Limb (tissue), 2 donors: ENCODE data around the gene SH3GL1.
"Not testable (repeated sequence)": the region's sequence is repeated elsewhere in the genome, so short reads cannot be mapped to it uniquely, and the experiment has no call there.

Source experiments
- DNase-seq, 2 donors: peaks; one replicate each; pipeline ENCODE4 v3.0.0-alpha.2; 2016; ENCODE audit errors: extremely low spot score in 2 of 2

SH3GL1 gene

GRCh38 chr19:4363571-4364304 is 36.6 kb downstream of the SH3GL1 start:
- DNase-seq: no peak

- DNase-seq: no peak
Observed at GRCh38 chr19:4362831-4363545, 37.4 kb downstream of the SH3GL1 start.

- no peak for DNase-seq
Observed at GRCh38 chr19:4362101-4362828, 38.1 kb downstream of the SH3GL1 start.

GRCh38 chr19:4361152-4362046 is 38.9 kb downstream of the SH3GL1 start:
- no peak for DNase-seq

- DNase-seq: no peak
Observed at GRCh38 chr19:4360641-4361151, 39.7 kb downstream of the SH3GL1 start.

GRCh38 chr19:4360081-4360569 is 40.2 kb downstream of the SH3GL1 start:
- no peak for DNase-seq

- no peak for DNase-seq
Observed at GRCh38 chr19:4359627-4360000, 40.7 kb downstream of the SH3GL1 start.

- DNase-seq: no peak
Observed at GRCh38 chr19:4358709-4359626, 41.4 kb downstream of the SH3GL1 start.

- DNase-seq: no peak
Observed at GRCh38 chr19:4357921-4358326, 42.4 kb downstream of the SH3GL1 start.

- no peak for DNase-seq
Observed at GRCh38 chr19:4357095-4357797, 43.1 kb downstream of the SH3GL1 start.

GRCh38 chr19:4354897-4355296 is 45.5 kb downstream of the SH3GL1 start:
- peak in 1 of 2 donors; percentile 36 for DNase-seq

- DNase-seq: no peak
Observed at GRCh38 chr19:4354282-4354681, 46.1 kb downstream of the SH3GL1 start.

GRCh38 chr19:4352701-4353121 is 47.6 kb downstream of the SH3GL1 start:
- peak; percentile 47 to 73 for DNase-seq

- DNase-seq: no peak
Observed at GRCh38 chr19:4350726-4351125, 49.6 kb downstream of the SH3GL1 start.

GRCh38 chr19:4350111-4350510 is 50.2 kb downstream of the SH3GL1 start:
- no peak for DNase-seq

GRCh38 chr19:4349225-4349624 is 51.1 kb downstream of the SH3GL1 start:
- not testable (repeated sequence) for DNase-seq

- no peak for DNase-seq
Observed at GRCh38 chr19:4347521-4347920, 52.8 kb downstream of the SH3GL1 start.

GRCh38 chr19:4346020-4346383 is 54.3 kb downstream of the SH3GL1 start:
- DNase-seq: no peak

- peak in 1 of 2 donors; percentile 29 for DNase-seq
Observed at GRCh38 chr19:4345342-4346019, 54.9 kb downstream of the SH3GL1 start.
